HK-2 (cell line): ENCODE measurements around the gene CCDC92.

Source experiments
- DNase-seq: peaks from one replicate; pipeline ENCODE4 v3.0.0-alpha.2; 2018; ENCODE audit not compliant: unreplicated experiment

CCDC92 gene

DNA sequence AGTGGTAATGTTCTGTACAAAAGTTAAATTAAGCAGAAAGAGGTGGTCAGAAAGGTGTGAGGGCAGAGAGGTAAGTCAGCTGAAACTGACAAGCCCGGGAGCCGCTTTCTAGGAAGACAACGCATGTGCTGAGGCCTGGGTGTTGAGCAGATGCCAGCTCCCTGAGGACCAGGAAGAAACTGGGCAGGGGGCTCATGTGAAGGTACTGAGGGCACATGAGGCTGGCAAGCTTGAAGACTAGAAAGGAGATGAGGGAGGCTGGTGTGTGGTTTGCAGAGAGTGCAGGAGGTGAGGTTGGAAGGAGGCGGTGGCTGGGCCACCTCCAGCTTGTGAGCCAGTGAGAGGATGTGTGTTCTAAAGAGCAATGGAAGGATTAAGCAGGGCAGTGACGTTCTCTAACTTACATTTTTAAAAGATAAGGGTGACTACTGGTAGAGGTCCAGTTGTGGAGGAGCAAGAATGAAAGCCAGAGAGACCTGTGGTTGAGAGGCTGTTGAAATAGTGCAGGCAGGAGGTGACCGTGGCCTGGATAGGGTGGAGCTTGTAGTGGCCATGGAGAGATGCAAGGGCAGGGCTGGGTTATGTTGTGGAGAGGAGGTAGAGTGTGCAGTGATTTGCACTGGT, 29.5 kb upstream of the CCDC92 start:
- no peak for DNase-seq

DNA sequence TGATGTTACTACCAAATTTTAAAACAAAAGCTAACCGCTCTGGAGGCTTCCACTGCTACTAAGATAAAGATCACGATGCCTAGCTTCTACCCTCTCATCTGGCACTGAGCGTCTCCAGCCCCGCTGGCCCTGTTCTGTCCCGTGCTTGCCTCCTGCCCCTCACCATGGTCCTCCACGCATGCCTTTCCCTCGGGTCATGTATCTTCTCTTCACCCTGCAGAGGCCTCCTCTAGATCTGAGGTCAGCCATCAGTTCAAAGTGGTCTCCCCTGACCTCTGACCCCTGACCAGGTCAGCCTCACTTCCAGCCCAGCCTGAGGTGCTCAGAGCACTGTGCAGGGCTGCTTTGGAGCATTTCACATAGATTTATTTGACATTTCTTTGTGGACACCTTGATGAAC, 28.7 kb upstream of the CCDC92 start:
- DNase-seq, result no peak

DNA sequence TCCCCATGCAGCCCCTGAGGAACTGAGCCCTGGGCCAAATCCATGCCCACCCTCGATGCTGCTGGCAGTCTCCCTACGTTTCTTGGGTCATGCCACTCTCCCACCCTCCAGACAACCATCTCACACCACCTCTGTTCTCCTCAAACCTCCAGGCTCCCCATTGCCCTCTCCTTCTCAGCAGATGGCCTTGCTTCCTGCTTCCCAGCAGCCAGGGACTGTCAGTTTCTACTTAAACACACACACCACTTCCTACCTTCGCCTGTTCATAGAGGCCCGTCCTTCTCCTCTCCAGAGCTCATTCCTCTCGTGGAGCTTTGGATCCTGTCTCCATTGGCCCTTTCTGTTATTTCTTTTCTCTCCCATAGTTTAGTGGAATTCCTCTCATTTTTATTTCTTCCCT, 27.5 kb upstream of the CCDC92 start:
- no peak for DNase-seq

DNA sequence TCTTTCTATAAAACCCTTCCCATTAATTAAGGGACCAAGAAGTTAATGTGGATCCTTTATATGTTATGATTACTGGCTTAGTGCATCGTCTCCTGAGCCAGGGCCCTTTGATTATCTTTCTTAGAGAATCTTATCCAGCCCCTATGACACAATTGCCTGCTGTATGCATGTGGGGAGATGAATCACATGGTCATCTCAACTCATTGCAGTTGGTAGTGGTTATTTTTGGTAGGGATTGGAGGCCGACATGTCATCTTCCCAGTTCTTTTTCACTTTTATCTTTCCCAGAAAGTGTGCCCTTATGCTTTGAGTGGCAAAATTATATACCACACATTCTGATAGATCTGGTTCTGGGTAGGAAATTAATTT, 26.3 kb upstream of the CCDC92 start:
- no peak for DNase-seq

DNA sequence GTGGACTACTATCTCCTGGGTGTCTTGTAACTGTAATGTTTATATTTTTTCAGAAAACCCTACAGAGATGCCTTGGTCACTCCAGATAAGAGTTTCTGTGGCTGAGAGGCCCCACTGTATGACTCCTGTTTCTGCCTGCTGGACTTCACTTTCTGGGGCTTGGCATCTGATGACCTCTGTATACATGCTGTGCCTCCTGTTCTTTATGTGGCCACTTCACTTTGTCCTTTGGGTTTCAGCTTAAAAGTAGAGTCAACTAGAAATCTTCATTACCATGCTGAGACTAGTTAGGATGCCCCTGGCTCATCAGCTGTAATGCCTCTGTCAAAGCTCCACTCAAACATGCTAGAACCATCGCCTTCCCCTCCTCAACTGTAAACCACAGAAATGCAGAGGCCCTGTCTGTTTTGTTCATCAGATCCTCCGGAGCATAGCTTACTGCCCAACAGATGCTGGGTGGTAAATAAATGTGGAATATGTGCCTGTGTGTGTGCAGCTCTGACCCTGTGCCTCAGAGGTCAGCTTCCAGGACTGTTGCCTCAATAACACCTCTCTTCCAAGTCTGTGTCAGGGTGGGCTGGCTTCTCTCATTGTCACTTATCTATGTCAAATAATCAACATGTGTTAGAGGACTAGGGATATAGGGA, 25.8 kb upstream of the CCDC92 start:
- DNase-seq, result no peak

DNA sequence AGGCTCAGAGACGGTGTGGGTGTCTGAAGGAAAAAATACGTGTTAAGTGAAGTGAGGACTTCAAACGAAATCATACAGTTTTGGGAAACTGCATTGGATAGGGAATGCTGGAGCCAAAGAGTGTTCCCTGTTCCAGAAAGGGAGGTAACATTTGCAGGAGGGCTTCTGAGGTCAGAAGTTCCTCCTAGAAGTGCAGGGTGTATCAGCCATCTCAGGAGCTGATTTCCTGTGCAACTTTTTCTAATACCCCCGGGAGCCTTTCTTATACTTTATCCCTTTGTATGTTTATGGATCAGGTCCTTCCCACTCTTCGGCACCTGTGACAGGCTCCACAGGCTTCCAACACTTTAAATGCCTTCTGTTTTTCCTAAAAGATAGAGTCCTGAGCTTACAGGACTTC, 25.3 kb upstream of the CCDC92 start:
- no peak for DNase-seq

DNA sequence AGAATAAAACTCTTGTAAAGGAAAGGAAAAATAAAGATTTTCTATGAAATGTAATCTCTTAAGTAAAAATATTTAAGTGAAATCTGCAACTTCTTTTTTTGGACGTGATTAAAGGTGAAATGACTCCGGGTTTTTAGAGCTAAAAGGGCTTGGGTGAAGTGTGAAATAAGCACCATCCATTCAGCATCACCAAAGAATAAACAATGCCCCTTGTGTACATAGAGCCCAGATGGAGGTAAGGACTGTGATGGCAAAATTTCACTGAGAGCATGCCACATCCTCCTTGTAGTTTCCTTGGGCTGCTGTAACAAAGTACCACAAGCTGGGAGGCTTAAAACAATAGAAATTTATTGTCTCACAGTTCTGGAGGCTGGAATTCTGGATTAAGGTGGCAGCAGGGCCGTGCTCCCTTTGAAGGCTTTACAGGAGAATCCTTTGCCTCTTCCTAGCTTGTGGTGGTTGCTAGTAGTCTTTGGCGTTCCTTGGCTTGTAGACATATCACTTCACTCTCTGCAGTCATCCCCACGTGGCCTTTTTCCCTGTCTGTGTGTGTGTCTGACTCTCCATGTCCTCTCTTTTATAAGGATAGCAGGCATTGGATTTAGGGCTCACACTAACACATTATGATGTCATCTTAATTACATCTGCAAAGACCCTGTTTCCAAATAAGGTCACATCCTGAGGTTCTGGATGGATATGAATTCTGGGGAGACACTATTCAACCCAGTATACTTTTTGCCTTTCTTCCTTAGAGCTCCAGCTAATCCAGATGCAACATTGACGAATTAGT, 24.6 kb upstream of the CCDC92 start:
- no peak for DNase-seq

DNA sequence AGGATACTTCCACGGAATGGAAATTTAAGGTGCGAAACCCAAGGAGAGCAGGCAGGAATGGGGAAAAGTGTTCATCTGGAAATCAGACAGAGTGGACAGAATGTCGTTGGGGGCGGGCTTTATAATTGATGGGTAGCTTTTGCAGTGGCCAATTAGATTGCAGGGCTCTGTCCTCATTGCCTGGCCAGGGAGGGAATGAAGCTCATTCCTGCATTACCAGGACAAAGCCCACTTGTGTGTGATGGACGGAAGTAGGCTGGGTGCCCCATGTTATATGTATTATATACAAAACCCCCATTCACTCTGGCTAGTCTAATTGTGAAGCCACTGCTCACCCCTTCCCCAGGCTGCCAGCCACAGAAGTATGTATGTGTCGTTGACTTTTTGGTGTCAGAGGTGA, 23.9 kb upstream of the CCDC92 start:
- DNase-seq, result no peak

DNA sequence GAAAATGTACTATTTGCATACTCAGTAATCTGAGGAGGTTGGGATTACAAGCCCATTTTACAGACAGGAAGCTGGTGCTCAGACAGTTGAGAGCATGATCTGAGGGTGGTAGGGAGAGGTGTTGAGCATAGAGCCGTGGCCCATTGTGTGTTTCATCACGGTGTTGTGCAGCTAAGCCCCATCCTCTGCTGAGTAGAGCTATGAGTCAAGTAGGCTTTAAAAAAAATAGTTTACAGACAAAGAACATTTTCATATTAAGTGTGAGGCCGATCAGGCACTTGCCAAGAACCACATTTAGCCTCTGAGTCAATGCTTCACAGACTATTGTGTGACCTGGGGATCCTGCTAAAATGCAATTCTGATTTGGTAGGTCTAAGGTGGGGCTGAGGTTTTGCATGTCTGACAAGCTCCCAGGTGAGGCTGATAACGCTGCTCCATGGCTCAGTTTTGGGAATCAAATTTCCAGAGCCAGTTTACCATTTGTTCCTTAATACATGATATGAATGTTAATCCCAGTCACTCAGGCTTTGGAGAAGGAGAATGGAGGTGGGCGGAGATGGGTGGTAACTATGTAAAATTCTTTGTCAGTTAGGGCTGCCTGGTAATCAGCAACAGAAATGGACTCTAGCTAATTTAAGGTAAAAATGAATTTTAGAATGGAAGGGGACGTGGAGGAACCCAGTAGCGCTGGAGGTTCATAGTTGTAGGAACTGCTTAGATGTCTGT, 22.6 kb upstream of the CCDC92 start:
- DNase-seq, result no peak

DNA sequence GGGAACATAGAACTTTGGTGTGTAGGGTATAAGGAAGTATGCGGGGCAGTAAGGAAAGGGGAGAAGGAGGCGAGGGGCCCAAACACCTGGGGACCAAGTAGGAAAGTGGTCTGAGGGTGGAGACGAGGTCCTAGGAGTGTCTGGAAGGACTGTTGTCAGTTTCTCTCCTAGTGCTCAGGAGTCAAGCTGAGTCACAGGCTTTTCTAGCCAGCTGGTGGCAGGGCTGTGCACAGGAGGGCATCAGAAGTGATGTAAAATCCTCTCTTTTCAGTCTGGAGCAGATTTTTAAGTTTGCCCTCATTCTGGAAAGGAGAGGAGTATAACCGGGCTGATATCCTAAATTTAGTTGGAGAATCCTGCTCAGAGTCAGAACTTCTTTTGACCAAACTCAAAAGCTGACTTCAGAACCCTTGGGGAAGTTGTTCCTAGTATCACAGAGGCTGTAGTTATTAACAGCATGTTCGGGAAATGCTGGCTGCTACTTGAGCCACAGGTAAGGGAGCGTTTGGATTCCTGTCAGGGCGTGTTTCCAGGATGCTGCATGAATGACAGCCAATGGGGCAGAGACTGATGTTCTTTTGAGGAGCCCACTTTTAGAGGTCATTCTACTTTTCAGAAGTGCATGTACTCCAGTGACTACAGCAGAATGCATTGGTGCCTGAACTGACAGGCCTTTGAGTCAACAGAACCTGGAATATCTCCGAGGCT, 19.6 kb upstream of the CCDC92 start:
- DNase-seq, result no peak

DNA sequence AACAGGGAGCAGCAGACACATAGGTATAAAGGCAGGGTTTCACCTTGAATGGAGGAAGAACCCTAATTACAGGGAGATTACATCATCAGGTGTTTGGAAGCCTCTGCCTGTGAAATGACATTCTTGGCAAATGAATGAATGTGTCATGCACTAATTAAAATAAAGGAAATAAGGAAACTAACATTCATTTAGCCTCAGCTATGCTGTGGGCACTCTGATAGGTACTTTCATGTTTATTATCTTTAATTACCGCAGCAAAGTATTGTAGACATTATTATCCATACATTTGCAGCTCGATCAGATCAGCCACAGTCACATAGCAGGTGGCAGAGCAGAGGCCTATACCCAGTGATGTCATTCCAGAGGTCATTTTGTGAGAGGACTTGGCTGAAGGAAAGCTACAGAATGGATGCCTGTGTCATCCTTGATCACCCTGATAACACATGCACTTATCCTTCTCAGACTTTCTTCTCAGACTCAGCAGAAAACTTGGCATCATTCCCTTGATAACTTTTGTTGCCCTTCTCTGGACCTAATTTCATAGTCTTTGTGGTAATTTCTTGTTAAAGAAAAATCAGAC, 18.8 kb upstream of the CCDC92 start:
- DNase-seq, result no peak

DNA sequence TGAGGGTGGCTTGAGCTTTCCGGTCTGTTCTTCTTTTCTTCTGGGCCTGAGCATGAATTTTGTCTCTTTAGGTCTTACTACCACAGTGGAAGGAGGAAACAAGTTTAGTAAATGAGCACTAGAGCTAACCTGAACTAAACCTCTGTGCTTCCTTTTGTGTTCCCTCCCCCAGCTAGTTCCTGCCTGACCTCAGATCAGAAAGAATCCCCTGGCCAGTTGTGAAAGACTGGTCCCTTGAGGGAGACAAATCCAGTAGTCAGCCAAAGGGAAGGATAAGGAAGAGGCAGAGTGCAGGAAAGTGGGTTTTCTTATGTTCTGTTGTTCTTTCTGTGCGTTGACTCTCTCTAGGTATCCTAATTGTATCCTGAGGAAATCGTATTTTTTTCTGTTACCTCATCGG, 17.9 kb upstream of the CCDC92 start:
- no peak for DNase-seq

DNA sequence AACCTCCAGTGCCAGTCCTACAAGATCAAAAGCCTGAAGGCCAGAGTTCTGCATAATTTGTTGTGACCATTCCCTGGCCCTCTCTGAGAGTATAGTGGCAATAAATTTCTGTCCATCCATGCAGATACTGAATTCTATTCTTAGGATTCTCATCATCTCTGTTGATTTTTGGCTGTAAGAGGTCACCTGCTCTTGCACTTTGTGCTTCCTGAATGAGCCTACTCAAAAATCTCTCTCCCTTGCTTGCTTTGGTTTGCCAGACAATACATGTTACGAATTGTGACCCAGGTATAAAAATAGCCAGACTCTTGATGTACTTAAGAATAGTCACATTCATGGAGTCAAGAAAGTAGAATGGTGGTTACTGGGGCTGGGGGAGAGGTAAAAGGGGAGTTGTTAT, 17.1 kb upstream of the CCDC92 start:
- DNase-seq, result no peak

DNA sequence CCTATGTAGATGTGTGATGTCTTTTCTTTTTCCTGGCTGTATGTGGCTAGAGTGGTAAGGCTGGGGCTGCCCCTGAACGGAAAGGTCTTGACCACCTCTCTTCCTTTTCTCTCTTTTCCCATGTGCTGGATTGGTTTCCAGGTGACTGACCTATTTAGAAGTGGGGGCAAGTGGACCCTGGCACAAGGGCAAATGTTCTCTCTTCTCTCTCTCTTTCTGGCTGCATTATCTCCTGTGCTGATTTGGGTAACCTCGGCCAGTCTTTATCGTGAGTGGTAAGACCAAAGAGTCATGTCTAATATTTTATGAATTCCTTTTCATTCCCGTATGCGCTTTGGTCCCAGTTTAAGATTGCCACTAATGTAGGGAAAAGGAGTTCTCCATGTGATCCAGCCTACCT, 16.5 kb upstream of the CCDC92 start:
- DNase-seq, result no peak

DNA sequence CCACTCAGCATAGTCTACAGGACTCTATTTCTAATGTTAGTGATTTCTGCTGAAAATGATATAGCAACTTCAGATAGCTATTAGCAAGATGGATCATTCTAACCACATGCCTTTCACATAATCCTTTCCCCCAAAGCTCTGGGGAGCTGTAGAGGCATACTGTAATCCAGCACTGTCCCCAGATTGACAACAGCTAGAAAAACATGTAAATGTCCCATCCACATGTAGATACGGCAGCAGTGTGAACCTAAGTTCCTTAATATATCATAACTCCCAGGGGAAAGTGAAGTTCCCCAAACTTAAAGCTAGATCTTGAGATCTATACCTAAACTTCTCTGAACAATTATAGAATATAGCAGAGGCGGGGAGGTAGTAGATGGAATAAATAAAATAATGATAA, 14.4 kb upstream of the CCDC92 start:
- DNase-seq, result no peak

DNA sequence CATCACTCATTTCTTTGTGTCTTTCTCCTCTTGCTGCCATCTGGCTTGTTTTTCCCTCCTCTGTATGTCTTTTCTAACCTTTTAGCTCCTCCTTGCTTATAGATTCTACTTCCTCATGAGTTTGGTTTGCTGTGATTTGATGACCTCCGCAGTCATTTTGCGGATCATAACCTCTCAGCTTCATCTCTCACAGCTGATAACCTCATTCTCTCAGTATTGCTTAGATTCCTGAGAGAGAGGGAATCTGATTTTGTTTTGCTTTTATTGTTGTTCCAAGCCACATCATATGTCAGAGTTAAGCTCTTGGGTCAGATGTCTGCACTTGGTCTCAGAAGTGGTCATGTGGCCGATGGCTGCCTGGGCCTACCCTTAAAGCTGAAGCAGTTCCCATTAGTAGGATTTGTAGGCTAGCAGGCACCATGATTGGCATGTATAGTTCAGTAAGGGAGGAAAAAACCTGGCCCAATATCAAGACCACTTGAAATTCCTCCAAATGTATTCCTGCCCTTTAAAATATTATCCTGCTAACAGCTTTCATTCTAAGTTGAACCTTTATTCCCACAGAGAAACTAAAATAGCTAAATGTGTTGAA, 13.8 kb upstream of the CCDC92 start:
- no peak for DNase-seq

DNA sequence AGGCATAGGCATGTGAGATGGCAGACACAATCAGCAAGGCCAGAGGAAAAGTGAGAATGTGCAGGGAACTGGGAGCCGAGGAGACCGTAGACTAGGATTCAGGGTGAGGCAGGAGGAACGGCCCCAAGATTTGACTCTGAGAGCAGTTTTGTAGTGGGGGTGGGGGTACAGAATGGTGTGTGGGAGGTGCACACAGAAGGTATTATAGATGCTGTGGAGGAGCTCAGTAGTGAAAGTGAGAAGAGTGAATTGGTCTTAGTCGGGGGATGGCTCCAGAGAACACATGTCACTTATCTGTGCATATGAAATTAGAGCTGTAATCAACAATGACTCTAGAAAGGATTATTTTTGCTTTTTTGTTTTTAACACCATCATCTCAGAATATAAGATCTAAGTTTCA, 12.3 kb upstream of the CCDC92 start:
- DNase-seq, result no peak

DNA sequence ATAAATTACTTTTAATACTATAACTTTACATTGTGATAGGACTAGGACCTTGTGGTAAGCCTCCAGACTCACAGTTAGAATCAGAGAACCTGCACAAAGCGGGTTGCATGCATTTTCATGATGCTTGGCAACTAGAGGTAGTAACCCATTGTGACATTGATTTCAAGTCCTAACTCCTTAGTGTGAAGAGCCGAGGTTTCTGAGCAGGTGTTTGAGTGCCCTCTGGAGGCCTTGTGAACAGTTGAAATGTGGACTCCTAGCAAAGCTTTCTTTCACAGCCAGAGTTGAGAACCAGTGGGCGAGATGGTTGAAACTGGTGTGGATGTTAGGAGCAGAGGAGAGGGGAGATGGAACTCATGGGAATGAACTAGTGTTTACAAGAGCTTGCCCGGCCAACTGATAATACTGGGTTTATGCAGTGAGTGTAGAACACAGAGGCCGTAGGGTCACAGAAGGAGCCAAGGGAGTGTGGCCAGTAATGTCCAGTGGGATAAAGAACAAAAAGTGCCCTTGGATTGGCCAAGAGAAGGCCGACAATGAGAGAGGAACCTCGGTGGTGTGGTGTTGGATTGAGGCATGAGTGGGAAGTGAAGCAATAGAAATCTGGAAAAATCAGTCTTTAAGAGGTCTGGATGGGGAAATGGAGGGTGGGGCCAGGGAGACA, 11.3 kb upstream of the CCDC92 start:
- DNase-seq, result peak; percentile 22

DNA sequence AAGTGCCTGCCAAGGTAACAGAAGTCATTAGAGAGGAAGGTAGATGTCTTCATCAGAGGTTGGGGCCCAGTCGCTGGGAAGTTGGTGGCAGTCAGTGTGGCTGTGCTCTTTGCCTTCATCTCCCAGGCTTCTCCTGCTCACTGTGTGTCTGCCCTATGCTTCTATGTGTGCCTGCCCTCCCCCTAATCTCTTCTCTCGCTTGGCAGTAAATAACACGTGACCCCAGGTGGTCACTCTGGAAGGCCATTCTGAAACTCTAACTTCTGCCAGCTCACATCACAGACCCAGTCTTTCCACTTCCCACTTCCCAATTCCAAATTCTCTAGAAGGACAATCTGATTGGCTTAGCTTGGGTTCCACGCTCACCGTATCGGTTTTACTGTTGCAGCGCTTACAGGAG, 9.6 kb upstream of the CCDC92 start:
- DNase-seq, result no peak

DNA sequence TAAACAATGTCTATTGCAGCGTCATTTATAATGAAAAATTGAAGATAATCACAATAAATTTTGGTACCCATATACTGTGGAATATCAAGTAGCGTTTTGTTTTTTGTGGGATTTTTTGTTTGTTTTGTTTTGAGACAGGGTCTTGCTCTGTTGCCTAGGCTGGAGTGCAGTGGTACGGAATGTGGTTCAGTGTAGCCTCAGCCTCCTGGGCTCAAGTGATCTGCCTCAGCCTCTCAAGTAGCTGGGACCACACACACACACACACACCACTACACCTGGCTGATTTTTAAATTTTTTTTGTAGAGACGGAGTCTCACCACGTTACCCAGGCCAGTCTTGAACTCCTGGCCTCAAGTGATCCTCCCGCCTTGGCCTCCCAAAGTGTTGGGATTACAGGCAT, 6.9 kb upstream of the CCDC92 start:
- no peak for DNase-seq
